K562 (cell line): ENCODE measurements around the gene RXRB. TPM values are rescaled to one million over a fixed set of nuclear protein-coding genes. Genes with fewer than 3 reads are reported as not detected.

Experiments
- ATAC-seq: fragments of 200-7000 bp; cut with Tn5 transposase; 3 replicates; pipeline ENCODE4 v1.9.1; 2020; ENCODE audit warnings: moderate library complexity
- BruUV-seq: library from RNA; stranded (reverse); fragments of 400-500 nt; replicated peaks from 2 replicates; lab custom pipeline; 2021; lab: Mats Ljungman, UMichigan
- CTCF ChIA-PET: fragments of 300-600 bp; formaldehyde crosslinking; extraction: SDS; loops from one replicate; lab custom pipeline; 2021; ENCODE audit warnings: low intra/inter-chr PET ratio; lab: Yijun Ruan, JAX
- POLR2A ChIA-PET: fragments of 300-600, 350-650 bp; sonication (Branson Sonifier 250); formaldehyde crosslinking; extraction: SDS; loops from one replicate; lab custom pipeline; 2021; ENCODE audit warnings: antibody characterized with exemption, inconsistent platforms; lab: Yijun Ruan, JAX
- DNase-seq, 4 experiments: peaks; one replicate each; pipeline versions ENCODE4 v3.0.0 to v3.0.0-alpha.2; 2011 to 2018; ENCODE audit warnings: low spot score in 3 of 4, mixed read lengths in 3 of 4; ENCODE audit errors: extremely low read depth in 1 of 4
- FAIRE-seq: peaks from 2 replicates; lab custom pipeline; 2011; peaks lifted over from hg19 to GRCh38; lab: Jason Lieb, UNC
- H2AFZ ChIP-seq: 2 replicates; pipeline ENCODE4 v1.6.0; 2011; ENCODE audit warnings: low read depth, low read length, control low read depth, inconsistent platforms
- H3K27ac ChIP-seq: fragments of 200-600 bp; 3 replicates; pipeline ENCODE4 v1.8.0; 2011; ENCODE audit warnings: low read depth, mild to moderate bottlenecking, control low read depth, inconsistent platforms, low read length, moderate library complexity, mixed read lengths; ENCODE audit errors: extremely low read depth
- H3K27me3 ChIP-seq, 2 experiments: fragments of 300-600 bp in 1 of 2; 2 replicates in 1 of 2; 3 replicates in 1 of 2; pipeline versions ENCODE4 v1.6.0 to v1.8.0; 2011; ENCODE audit warnings: inconsistent platforms in 2 of 2, low read length in 2 of 2, mild to moderate bottlenecking in 1 of 2, mixed read lengths in 1 of 2, moderate library complexity in 1 of 2; ENCODE audit not compliant: control insufficient read depth in 2 of 2, insufficient read depth in 2 of 2
- H3K36me3 ChIP-seq: fragments of 300-600 bp; 3 replicates; pipeline ENCODE4 v1.8.0; 2011; ENCODE audit warnings: mild to moderate bottlenecking, low read length, inconsistent platforms; ENCODE audit not compliant: control insufficient read depth, insufficient read depth
- H3K4me1 ChIP-seq, 2 experiments: fragments of 200-600 bp in 1 of 2; replicated peaks in 1 of 2; 2 replicates in 1 of 2; 3 replicates in 1 of 2; pipeline versions ENCODE4 v1.5.1 to v1.8.0; 2011; ENCODE audit warnings: inconsistent platforms in 2 of 2, low read length in 2 of 2, mild to moderate bottlenecking in 1 of 2, mixed read lengths in 1 of 2, moderate library complexity in 1 of 2; ENCODE audit not compliant: control insufficient read depth in 2 of 2, insufficient read depth in 2 of 2
- H3K4me2 ChIP-seq: 2 replicates; pipeline ENCODE4 v1.6.1; 2011; ENCODE audit warnings: low read length, control low read depth, inconsistent platforms, mixed read lengths; ENCODE audit not compliant: insufficient read depth
- H3K4me3 ChIP-seq: fragments of 200-600 bp; sonication (generic), shearing (Covaris generic); 2 replicates; pipeline ENCODE4 v1.5.1; 2016; ENCODE audit warnings: control low read depth, inconsistent platforms
- H3K79me2 ChIP-seq: fragments of 200-600 bp; 3 replicates; pipeline ENCODE4 v1.8.0; 2011; ENCODE audit warnings: low read length, inconsistent platforms; ENCODE audit not compliant: control insufficient read depth, insufficient read depth
- H3K9ac ChIP-seq, 2 experiments: 2 replicates each; pipeline versions ENCODE4 v1.6.0 to v1.6.1; 2011; ENCODE audit warnings: low read depth in 2 of 2, low read length in 2 of 2, control low read depth in 1 of 2, inconsistent platforms in 1 of 2, mild to moderate bottlenecking in 1 of 2, mixed read lengths in 1 of 2; ENCODE audit not compliant: insufficient read depth in 1 of 2
- H3K9me1 ChIP-seq: one replicate; pipeline ENCODE4 v1.6.0; 2011; ENCODE audit warnings: inconsistent platforms, mild to moderate bottlenecking, low read length, moderate library complexity; ENCODE audit not compliant: control insufficient read depth, insufficient read depth
- H3K9me3 ChIP-seq: replicated peaks from 2 replicates; pipeline ENCODE4 v1.5.1; 2011; ENCODE audit warnings: low read depth, low read length, inconsistent platforms; ENCODE audit not compliant: control insufficient read depth, insufficient read depth
- H4K20me1 ChIP-seq: replicated peaks from 2 replicates; pipeline ENCODE4 v1.6.1; 2011; ENCODE audit warnings: low read length, inconsistent platforms, mixed read lengths; ENCODE audit not compliant: control insufficient read depth, insufficient read depth
- C11orf30 ChIP-seq: fragments of 450-650 bp; IDR thresholded peaks from 2 replicates; pipeline ENCODE4 v1.6.1; 2016; ENCODE audit warnings: low read depth, mild to moderate bottlenecking
- HDAC3 ChIP-seq: fragments of 450-650 bp; IDR thresholded peaks from 2 replicates; pipeline ENCODE4 v1.6.1; 2018; ENCODE audit warnings: borderline replicate concordance, mild to moderate bottlenecking, moderate library complexity; ENCODE audit not compliant: partially characterized antibody
- JUND ChIP-seq, 2 experiments: IDR thresholded peaks; 2 replicates in 1 of 2; 3 replicates in 1 of 2; pipeline ENCODE4 v1.6.1; 2011; ENCODE audit warnings: borderline replicate concordance in 2 of 2, low read depth in 2 of 2, low read length in 2 of 2, improper control_type of control experiment in 1 of 2, missing biosample characterization in 1 of 2, missing genetic modification characterization in 1 of 2, missing genetic modification reagents in 1 of 2
- PHB ChIP-seq: fragments of 250-450 bp; sonication (Bioruptor Pico); IDR thresholded peaks from 2 replicates; pipeline ENCODE4 v1.5.0; 2021
- POLR3G ChIP-seq: IDR thresholded peaks from 2 replicates; pipeline ENCODE4 v1.6.1; 2011; ENCODE audit not compliant: insufficient read length, insufficient replicate concordance; ENCODE audit errors: extremely low read depth
- RBFOX2 ChIP-seq: fragments of 200-400 bp; formaldehyde crosslinking; IDR thresholded peaks from 2 replicates; pipeline ENCODE4 v1.6.1; 2017; ENCODE audit warnings: low read depth, mild to moderate bottlenecking, low read length, moderate library complexity
- SMAD4 ChIP-seq: fragments of 250-450 bp; sonication (Bioruptor Pico); conservative IDR thresholded peaks from 2 replicates; pipeline ENCODE4 v1.8.0; 2021; ENCODE audit warnings: inconsistent platforms, mild to moderate bottlenecking, moderate library complexity
- TEAD1 ChIP-seq, 2 experiments: fragments of 450-650 bp in 1 of 2; sonication (generic) in 1 of 2; formaldehyde crosslinking; IDR thresholded peaks; 2 replicates each; pipeline versions ENCODE4 v1.4.0 to v1.8.0; 2020 to 2022; ENCODE audit warnings: mild to moderate bottlenecking in 2 of 2, missing genetic modification reagents in 1 of 2
- ZNF408 ChIP-seq: fragments of 250-450 bp; sonication (Bioruptor Pico); IDR thresholded peaks from 2 replicates; pipeline ENCODE4 v1.4.0; 2020; ENCODE audit warnings: low read depth, mild to moderate bottlenecking, moderate library complexity
- WGBS: fragments of 100-300 bp; shearing (Covaris generic); methylation state at CpG from one replicate; pipeline ENCODE4 v1.1.6; 2016; ENCODE audit warnings: low coverage, mixed read lengths; ENCODE audit not compliant: insufficient coverage; ENCODE audit errors: missing lambda C conversion rate; 5-methylcytosine and 5-hydroxymethylcytosine counted together
- in situ Hi-C: fragments of 300-500 bp; cut with MboI; formaldehyde crosslinking; loops from 4 replicates; pipeline ENCODE4 v1.15.0; 2018; ENCODE audit warnings: inconsistent platforms, mixed read lengths
- intact Hi-C: fragments of 100-400 bp; cut with micrococcal nuclease; formaldehyde crosslinking; loops from 2 replicates; pipeline ENCODE4 v1.14.2; 2022
- polyA plus RNA-seq, 8 experiments: library from polyadenylated mRNA; depleted of rRNA in 4 of 8; stranded (reverse) in 5 of 8; unstranded in 3 of 8; fragments of >200 nt; fragmentation: Nextera tagmentation in 2 of 8; fragmentation: Illumina TruSeq in 1 of 8; extraction: Ambion mirVana in 2 of 8; extraction: Trizol in 1 of 8; gene quantifications; 2 replicates each; pipeline versions ENCODE4 v1.2.1 to v1.2.3, GENCODE V29; 2011 to 2014; ENCODE audit warnings: inconsistent platforms in 1 of 8, missing spikeins in 1 of 8
- total RNA-seq, 7 experiments: library from RNA; depleted of rRNA in 6 of 7; stranded (reverse); fragments of >200 nt in 6 of 7; fragmentation: Illumina TruSeq in 2 of 7; extraction: Trizol in 2 of 7; gene quantifications; 2 replicates each; pipeline versions ENCODE4 v1.2.1 to v1.2.3, GENCODE V29; 2011 to 2021; ENCODE audit warnings: low replicate concordance in 1 of 7
- TF ChIP-seq, protein P1 (sequence below): sonication (generic); formaldehyde crosslinking; IDR thresholded peaks from 2 replicates; pipeline ENCODE4 v1.8.1; 2023; ENCODE audit warnings: mild to moderate bottlenecking, missing genetic modification reagents
- TF ChIP-seq, protein P2 (sequence below): sonication (generic); formaldehyde crosslinking; IDR thresholded peaks from 2 replicates; pipeline ENCODE4 v1.8.1; 2023; ENCODE audit warnings: missing genetic modification reagents, mild to moderate bottlenecking, borderline replicate concordance

RXRB gene
- total and polyA plus RNA-seq, 9 of the 15 experiments (the other 6 are each of a cell fraction or from before 2014, with no cell fraction given): 0.76 to 35.5 (median 18.4) TPM

DNA sequence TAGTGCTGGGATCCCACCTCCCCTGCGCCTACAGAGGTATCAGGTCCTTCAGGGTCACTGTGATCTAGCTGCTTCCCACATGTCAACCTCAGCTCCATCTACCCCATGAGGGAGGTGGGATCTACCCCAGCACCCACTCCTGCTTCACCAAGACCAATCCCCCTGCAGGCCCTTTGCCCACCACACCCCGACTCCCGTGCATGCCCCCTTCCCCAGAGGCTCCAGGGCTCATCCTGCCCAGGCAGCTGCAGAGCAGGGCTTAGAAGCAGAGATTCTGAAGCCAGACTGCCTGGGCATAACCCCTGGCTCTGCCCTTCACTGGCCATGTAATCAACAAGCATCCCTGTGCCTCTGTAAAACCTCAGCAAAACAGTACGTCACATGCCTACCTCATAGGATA lies 25.7 kb downstream of the RXRB start (continued):
- TF ChIP-seq, protein P1, sequence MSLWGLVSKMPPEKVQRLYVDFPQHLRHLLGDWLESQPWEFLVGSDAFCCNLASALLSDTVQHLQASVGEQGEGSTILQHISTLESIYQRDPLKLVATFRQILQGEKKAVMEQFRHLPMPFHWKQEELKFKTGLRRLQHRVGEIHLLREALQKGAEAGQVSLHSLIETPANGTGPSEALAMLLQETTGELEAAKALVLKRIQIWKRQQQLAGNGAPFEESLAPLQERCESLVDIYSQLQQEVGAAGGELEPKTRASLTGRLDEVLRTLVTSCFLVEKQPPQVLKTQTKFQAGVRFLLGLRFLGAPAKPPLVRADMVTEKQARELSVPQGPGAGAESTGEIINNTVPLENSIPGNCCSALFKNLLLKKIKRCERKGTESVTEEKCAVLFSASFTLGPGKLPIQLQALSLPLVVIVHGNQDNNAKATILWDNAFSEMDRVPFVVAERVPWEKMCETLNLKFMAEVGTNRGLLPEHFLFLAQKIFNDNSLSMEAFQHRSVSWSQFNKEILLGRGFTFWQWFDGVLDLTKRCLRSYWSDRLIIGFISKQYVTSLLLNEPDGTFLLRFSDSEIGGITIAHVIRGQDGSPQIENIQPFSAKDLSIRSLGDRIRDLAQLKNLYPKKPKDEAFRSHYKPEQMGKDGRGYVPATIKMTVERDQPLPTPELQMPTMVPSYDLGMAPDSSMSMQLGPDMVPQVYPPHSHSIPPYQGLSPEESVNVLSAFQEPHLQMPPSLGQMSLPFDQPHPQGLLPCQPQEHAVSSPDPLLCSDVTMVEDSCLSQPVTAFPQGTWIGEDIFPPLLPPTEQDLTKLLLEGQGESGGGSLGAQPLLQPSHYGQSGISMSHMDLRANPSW: no peak
- TF ChIP-seq C11orf30 (no peak), TEAD1 (CRISPR knock-in tag; IDR thresholded peaks at IDR 0.05) (no peak), POLR3G (no peak), PHB (CRISPR knock-in tag) (no peak), HDAC3 (no peak), ZNF408 (no peak)

DNA sequence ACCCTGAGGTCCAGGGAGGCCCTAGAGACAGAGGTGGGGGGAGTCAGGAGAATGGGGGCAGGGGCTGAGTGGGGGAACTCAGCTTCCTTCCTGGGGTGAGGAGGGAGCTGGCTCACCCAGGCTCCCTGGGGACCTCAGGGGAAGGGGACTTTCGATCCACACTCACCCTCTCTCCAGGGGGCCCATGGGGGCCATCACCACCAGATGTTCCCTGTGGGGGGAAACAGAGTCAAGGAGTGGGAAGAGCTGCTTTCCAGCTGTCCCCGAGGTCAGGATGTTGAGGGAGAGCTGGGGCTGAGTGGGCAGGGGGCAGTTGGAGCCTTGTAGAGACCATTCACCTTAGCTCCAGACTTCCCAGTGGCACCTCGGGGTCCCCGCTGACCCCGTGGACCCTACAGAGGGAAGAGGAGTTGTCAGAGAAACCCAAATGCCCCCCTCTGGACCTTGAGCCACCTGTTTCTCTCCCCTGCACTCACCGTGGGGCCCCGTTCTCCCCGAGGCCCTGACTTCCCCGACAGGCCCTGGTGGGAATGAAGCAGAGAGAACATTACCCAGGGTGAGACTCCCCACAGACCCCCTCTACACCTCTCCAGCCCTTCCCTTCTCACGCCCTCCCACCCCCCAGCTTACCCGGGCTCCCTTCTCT lies 26.8 kb downstream of the RXRB start:
- no peak overlapping the region for H3K9ac ChIP-seq
- H3K9me3 ChIP-seq: no peaks in the 10 kb centered on the region
- no peak overlapping the region for H3K27ac ChIP-seq
- H3K4me1 ChIP-seq: no peaks in the 10 kb centered on the region
- POLR2A ChIA-PET: interaction anchor here (0.6 to 2.7 kb wide), 8 partner anchors 10 to 1948 kb away, joined by 3 to 11 read pairs (median 4); partner anchors contain the start of gene RPS18
- no peaks in the 10 kb centered on the region; the same call in 1 of the 2 replicates for H4K20me1 ChIP-seq
- no peak overlapping the region for H2AFZ ChIP-seq
- 0% methylated on average over 10 of the region's 11 CpGs for WGBS
- H3K27me3 ChIP-seq: peaks cover 3 to 18% of the 10 kb centered on the region in 2 experiments; a peak in 4 of 5 replicates
- ATAC-seq (no peak), DNase-seq (no peak), FAIRE-seq (no peak)
- no peak overlapping the region for H3K4me3 ChIP-seq
- no peaks in the 10 kb centered on the region for H3K36me3 ChIP-seq
- in situ Hi-C loops (no loop called here), intact Hi-C loops (loop anchor here (2.0 kb wide), 1 partner anchor 51 kb away; no protein-coding TSS in a partner anchor)
- BruUV-seq: no TSS peak
- no peaks in the 10 kb centered on the region for H3K9me1 ChIP-seq
- CTCF ChIA-PET: interaction anchor here (1.2 to 2.7 kb wide), 5 partner anchors 12 to 158 kb away, joined by 3 to 20 read pairs (median 12); no protein-coding TSS in a partner anchor
- H3K4me2 ChIP-seq: no peak overlapping the region
- H3K79me2 ChIP-seq: no peaks in the 10 kb centered on the region
- TF ChIP-seq JUND (IDR thresholded peaks at IDR 0.05; ENCODE audit: borderline replicate concordance, low read depth, low read length) (no peak), JUND (tag; IDR thresholded peaks at IDR 0.05; ENCODE audit: borderline replicate concordance, low read depth, low read length) (no peak), RBFOX2 (no peak), SMAD4 (CRISPR knock-in tag) (no peak)
- TF ChIP-seq, protein P2, sequence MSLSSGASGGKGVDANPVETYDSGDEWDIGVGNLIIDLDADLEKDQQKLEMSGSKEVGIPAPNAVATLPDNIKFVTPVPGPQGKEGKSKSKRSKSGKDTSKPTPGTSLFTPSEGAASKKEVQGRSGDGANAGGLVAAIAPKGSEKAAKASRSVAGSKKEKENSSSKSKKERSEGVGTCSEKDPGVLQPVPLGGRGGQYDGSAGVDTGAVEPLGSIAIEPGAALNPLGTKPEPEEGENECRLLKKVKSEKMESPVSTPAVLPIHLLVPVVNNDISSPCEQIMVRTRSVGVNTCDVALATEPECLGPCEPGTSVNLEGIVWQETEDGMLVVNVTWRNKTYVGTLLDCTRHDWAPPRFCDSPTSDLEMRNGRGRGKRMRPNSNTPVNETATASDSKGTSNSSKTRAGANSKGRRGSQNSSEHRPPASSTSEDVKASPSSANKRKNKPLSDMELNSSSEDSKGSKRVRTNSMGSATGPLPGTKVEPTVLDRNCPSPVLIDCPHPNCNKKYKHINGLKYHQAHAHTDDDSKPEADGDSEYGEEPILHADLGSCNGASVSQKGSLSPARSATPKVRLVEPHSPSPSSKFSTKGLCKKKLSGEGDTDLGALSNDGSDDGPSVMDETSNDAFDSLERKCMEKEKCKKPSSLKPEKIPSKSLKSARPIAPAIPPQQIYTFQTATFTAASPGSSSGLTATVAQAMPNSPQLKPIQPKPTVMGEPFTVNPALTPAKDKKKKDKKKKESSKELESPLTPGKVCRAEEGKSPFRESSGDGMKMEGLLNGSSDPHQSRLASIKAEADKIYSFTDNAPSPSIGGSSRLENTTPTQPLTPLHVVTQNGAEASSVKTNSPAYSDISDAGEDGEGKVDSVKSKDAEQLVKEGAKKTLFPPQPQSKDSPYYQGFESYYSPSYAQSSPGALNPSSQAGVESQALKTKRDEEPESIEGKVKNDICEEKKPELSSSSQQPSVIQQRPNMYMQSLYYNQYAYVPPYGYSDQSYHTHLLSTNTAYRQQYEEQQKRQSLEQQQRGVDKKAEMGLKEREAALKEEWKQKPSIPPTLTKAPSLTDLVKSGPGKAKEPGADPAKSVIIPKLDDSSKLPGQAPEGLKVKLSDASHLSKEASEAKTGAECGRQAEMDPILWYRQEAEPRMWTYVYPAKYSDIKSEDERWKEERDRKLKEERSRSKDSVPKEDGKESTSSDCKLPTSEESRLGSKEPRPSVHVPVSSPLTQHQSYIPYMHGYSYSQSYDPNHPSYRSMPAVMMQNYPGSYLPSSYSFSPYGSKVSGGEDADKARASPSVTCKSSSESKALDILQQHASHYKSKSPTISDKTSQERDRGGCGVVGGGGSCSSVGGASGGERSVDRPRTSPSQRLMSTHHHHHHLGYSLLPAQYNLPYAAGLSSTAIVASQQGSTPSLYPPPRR: no peak
